HG02885 (cell line): ENCODE data around the gene COL18A1.
A peak's percentile ranks its signal among the peaks of the same experiment; 100 is the strongest.

Experiments used
- ATAC-seq: cut with Tn5 transposase; IDR thresholded peaks from one replicate; pipeline ENCODE4 v1.9.1; 2021; ENCODE audit warnings: mild to moderate bottlenecking; ENCODE audit not compliant: unreplicated experiment, poor library complexity

The COL18A1 gene

GRCh38 chr21:45545691-45546531, 140.9 kb downstream of the COL18A1 start:
- ATAC-seq, result no peak

GRCh38 chr21:45546636-45547544, 141.9 kb downstream of the COL18A1 start:
- ATAC-seq, result no peak

GRCh38 chr21:45547545-45547900, 142.6 kb downstream of the COL18A1 start:
- ATAC-seq, result no peak

GRCh38 chr21:45548711-45549491, 143.9 kb downstream of the COL18A1 start:
- ATAC-seq, result no peak

- ATAC-seq, result no peak
Observed at GRCh38 chr21:45549626-45550463, 144.9 kb downstream of the COL18A1 start.

- no peak for ATAC-seq
Observed at GRCh38 chr21:45550522-45551210, 145.7 kb downstream of the COL18A1 start.

- ATAC-seq, result no peak
Observed at GRCh38 chr21:45551316-45551715, 146.4 kb downstream of the COL18A1 start.

GRCh38 chr21:45551783-45552695, 147.1 kb downstream of the COL18A1 start:
- no peak for ATAC-seq

- ATAC-seq, result no peak
Observed at GRCh38 chr21:45552696-45553391, 147.9 kb downstream of the COL18A1 start.

- peak; percentile 65 for ATAC-seq
Observed at GRCh38 chr21:45554477-45555175, 149.7 kb downstream of the COL18A1 start.

- ATAC-seq, result no peak
Observed at GRCh38 chr21:45555251-45555556, 150.2 kb downstream of the COL18A1 start.

- peak; percentile 66 for ATAC-seq
Observed at GRCh38 chr21:45555557-45556301, 150.8 kb downstream of the COL18A1 start.

- ATAC-seq, result no peak
Observed at GRCh38 chr21:45556302-45556644, 151.3 kb downstream of the COL18A1 start.

GRCh38 chr21:45556645-45557615, 152.0 kb downstream of the COL18A1 start:
- no peak for ATAC-seq

GRCh38 chr21:45557616-45558043, 152.7 kb downstream of the COL18A1 start:
- no peak for ATAC-seq
